ENCODE data around the gene DHTKD1.
"Not testable (repeated sequence)": the region's sequence is repeated elsewhere in the genome, so short reads cannot be mapped to it uniquely, and the experiment has no call there.

Gene DHTKD1

GRCh38 chr10:12088919-12089318 lies 20.2 kb downstream of the DHTKD1 start:
- H3K36me3 Mint-ChIP-seq (ENCODE audit: insufficient read depth): peaks cover 44% of the 10 kb centered on the region
- no peak overlapping the region for H3K27ac Mint-ChIP-seq

GRCh38 chr10:12091421-12091820 lies 22.7 kb downstream of the DHTKD1 start:
- H3K4me3 Mint-ChIP-seq: no peak overlapping the region
- no peak for DNase-seq
- peaks cover 44% of the 10 kb centered on the region for H3K36me3 Mint-ChIP-seq (ENCODE audit: insufficient read depth)

More at GRCh38 chr10:12088919-12089318, 20.2 kb downstream of the DHTKD1 start:
- Mint-ChIP-seq H3K27me3 (no peaks in the 10 kb centered on the region), H3K9me3 (no peaks in the 10 kb centered on the region), H3K4me3 (no peak overlapping the region), H3K4me1 (ENCODE audit: low read depth in 2 of 2) (no peaks in the 10 kb centered on the region)
- ATAC-seq (replicated peaks) (no peak), DNase-seq (no peak)

GRCh38 chr10:12097361-12097760 lies 28.6 kb downstream of the DHTKD1 start:
- not testable (repeated sequence) for H3K4me1 Mint-ChIP-seq (ENCODE audit: low read depth in 2 of 2); ATAC-seq (replicated peaks); DNase-seq; H3K4me3 Mint-ChIP-seq; H3K27ac Mint-ChIP-seq; H3K27me3 Mint-ChIP-seq; H3K9me3 Mint-ChIP-seq
- peaks cover 36% of the 10 kb centered on the region for H3K36me3 Mint-ChIP-seq (ENCODE audit: insufficient read depth)

More at GRCh38 chr10:12091421-12091820, 22.7 kb downstream of the DHTKD1 start:
- Mint-ChIP-seq H3K9me3 (no peaks in the 10 kb centered on the region), H3K27ac (no peak overlapping the region), H3K27me3 (no peaks in the 10 kb centered on the region), H3K4me1 (ENCODE audit: low read depth in 2 of 2) (no peaks in the 10 kb centered on the region)
- no peak for ATAC-seq (replicated peaks)

DNA sequence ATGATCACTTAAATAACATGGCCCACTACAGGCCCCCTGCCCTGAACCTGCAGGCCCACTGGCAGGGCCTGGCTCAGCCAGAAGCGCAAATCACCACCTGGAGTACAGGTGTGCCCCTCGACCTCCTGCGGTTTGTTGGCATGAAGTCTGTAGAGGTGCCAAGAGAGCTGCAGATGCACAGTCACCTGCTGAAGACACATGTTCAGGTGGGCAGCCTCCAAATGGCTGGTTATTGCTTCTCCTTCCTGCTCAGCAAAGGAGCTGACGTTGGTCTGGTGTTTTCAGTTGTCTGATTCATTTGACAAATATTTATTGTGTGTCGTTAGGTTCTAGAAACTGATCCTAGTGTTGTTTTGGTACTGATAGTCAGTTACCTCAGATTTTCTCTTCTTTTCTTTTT lies 29.0 kb downstream of the DHTKD1 start:
- Mint-ChIP-seq H3K27ac (no peak overlapping the region), H3K4me1 (ENCODE audit: low read depth in 2 of 2) (peaks cover 0 to 3% of the 10 kb centered on the region in 2 donors), H3K4me3 (no peak overlapping the region), H3K36me3 (ENCODE audit: insufficient read depth) (peaks cover 35% of the 10 kb centered on the region), H3K9me3 (no peaks in the 10 kb centered on the region), H3K27me3 (no peaks in the 10 kb centered on the region)
- no peak for ATAC-seq (replicated peaks)
- DNase-seq: no peak

DNA sequence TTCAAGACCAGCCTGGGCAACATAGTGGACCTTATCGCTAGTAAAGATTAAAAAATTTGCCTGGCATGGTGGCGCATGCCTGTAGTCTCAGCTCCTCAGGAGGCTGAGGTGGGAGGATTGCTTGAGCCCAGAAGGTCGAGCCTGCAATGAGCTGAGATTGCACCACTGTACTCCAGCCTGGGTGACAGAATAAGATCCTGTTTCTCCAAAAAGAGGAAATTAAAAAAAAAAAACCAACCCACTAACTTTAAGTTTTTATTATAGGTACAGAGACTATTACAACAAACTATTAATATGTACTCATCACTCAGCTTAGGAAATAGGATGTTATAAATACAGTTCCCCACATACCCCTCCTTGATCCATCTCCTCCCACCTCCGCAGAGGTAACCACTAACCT lies 30.2 kb downstream of the DHTKD1 start:
- DNase-seq: no peak
- ATAC-seq (replicated peaks): no peak

GRCh38 chr10:12103802-12104201 lies 35.0 kb downstream of the DHTKD1 start:
- peak overlapping the region in 1 of 2 donors; percentile 8 for H3K27ac Mint-ChIP-seq
- H3K36me3 Mint-ChIP-seq (ENCODE audit: insufficient read depth): peaks cover 50% of the 10 kb centered on the region
- H3K27me3 Mint-ChIP-seq: no peaks in the 10 kb centered on the region
- ATAC-seq (replicated peaks) (no peak), DNase-seq (no peak)
- H3K4me3 Mint-ChIP-seq: no peak overlapping the region
- H3K9me3 Mint-ChIP-seq: no peaks in the 10 kb centered on the region
- no peaks in the 10 kb centered on the region for H3K4me1 Mint-ChIP-seq (ENCODE audit: low read depth in 2 of 2)

More for the DNA sequence above, 30.2 kb downstream of the DHTKD1 start:
- H3K9me3 Mint-ChIP-seq: no peaks in the 10 kb centered on the region
- peaks cover 32% of the 10 kb centered on the region for H3K36me3 Mint-ChIP-seq (ENCODE audit: insufficient read depth)
- no peak overlapping the region for H3K4me3 Mint-ChIP-seq
- peaks cover 0 to 3% of the 10 kb centered on the region in 2 donors for H3K4me1 Mint-ChIP-seq (ENCODE audit: low read depth in 2 of 2)
- H3K27ac Mint-ChIP-seq: no peak overlapping the region
- H3K27me3 Mint-ChIP-seq: no peaks in the 10 kb centered on the region

DNA sequence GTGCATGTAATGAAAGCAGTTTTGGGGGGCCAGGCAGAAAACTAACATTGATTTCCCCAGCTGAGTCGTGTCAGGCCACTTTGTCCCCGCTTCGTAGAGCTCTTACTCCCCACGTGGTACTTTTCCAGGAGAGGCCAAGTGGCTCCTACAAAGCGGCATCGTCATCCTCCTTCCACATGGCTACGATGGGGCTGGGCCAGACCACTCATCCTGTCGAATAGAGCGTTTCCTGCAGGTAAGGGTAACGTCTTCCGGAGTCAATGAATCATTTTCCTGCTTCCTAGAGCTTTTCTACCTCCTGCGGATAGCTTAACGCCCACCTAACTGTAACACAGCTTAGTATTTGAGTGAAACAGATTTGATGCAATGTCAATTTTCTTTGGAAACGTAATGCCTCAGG lies 39.0 kb downstream of the DHTKD1 start:
- no peak overlapping the region for H3K4me3 Mint-ChIP-seq
- DNase-seq: no peak

GRCh38 chr10:12109286-12109685 lies 40.5 kb downstream of the DHTKD1 start:
- Mint-ChIP-seq H3K9me3 (no peaks in the 10 kb centered on the region), H3K27me3 (no peaks in the 10 kb centered on the region), H3K36me3 (ENCODE audit: insufficient read depth) (peaks cover 33% of the 10 kb centered on the region), H3K27ac (no peak overlapping the region), H3K4me3 (no peak overlapping the region), H3K4me1 (ENCODE audit: low read depth in 2 of 2) (no peaks in the 10 kb centered on the region)
- DNase-seq (no peak), ATAC-seq (replicated peaks) (no peak)

More for the DNA sequence above, 39.0 kb downstream of the DHTKD1 start:
- H3K27me3 Mint-ChIP-seq: no peaks in the 10 kb centered on the region
- no peaks in the 10 kb centered on the region for H3K9me3 Mint-ChIP-seq
- peaks cover 27% of the 10 kb centered on the region for H3K36me3 Mint-ChIP-seq (ENCODE audit: insufficient read depth)
- no peak for ATAC-seq (replicated peaks)
- no peak overlapping the region for H3K27ac Mint-ChIP-seq
- no peaks in the 10 kb centered on the region for H3K4me1 Mint-ChIP-seq (ENCODE audit: low read depth in 2 of 2)

DNA sequence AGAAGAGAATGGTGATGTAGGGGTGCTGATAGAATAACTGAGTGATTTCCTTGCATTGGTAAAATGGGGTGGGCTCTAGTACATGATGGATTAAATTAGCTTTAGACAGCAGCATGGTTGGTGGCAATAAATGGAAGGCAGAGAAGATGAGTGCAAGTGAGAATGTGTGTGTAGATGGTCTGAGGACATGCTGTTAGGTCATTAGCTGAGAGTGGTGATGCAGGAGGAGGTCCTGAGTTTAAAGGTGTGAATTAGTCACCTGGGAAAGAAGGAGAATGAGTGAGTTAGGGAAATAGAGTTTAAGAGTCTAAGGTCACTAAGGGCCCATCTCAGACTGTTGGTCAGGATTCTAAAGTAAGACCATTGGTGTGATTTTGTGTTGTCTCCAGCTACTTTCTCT lies 42.8 kb downstream of the DHTKD1 start:
- Mint-ChIP-seq H3K4me1 (ENCODE audit: low read depth in 2 of 2) (no peaks in the 10 kb centered on the region), H3K9me3 (no peaks in the 10 kb centered on the region), H3K36me3 (ENCODE audit: insufficient read depth) (peaks cover 20% of the 10 kb centered on the region), H3K4me3 (no peak overlapping the region), H3K27me3 (no peaks in the 10 kb centered on the region), H3K27ac (no peak overlapping the region)
- ATAC-seq (replicated peaks) (no peak), DNase-seq (no peak)

DNA sequence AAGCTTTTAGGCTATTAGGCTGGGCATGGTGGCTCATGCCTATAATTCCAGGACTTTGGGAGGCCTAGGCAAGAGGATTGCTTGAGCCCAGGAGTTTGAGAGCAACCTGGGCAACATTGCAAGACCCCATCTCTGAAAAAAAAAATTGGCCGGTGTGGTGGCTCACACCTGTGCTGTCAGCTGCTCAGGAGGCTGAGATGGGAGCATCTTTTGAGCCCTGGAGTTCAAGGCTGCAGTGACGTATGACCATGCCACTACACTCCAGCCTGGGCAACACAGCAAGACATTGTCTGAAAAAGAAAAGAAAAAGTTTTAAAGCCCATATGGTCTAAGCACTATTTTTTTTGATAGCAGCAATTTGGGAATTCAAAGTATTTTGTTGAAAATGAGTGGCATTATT lies 44.9 kb downstream of the DHTKD1 start:
- Mint-ChIP-seq H3K4me3 (no peak overlapping the region), H3K27me3 (no peaks in the 10 kb centered on the region), H3K27ac (peak overlapping the region in 1 of 2 donors; percentile 65), H3K36me3 (ENCODE audit: insufficient read depth) (peaks cover 14% of the 10 kb centered on the region), H3K9me3 (no peaks in the 10 kb centered on the region), H3K4me1 (ENCODE audit: low read depth in 2 of 2) (no peaks in the 10 kb centered on the region)
- DNase-seq (no peak), ATAC-seq (replicated peaks) (no peak)

GRCh38 chr10:12121673-12122072 lies 52.9 kb downstream of the DHTKD1 start:
- Mint-ChIP-seq H3K9me3 (no peaks in the 10 kb centered on the region), H3K4me3 (no peak overlapping the region), H3K27me3 (no peaks in the 10 kb centered on the region), H3K4me1 (ENCODE audit: low read depth in 2 of 2) (peaks cover 6 to 7% of the 10 kb centered on the region in 2 donors), H3K36me3 (ENCODE audit: insufficient read depth) (peaks cover 27% of the 10 kb centered on the region), H3K27ac (peak overlapping the region in 1 of 2 donors; percentile 90)
- ATAC-seq (replicated peaks): no peak
- no peak for DNase-seq

- Mint-ChIP-seq H3K9me3 (no peaks in the 10 kb centered on the region), H3K4me3 (peak within 1 kb of the TSS; percentile 86 to 88), H3K27ac (peak within 1 kb of the TSS; percentile 55 to 85), H3K36me3 (ENCODE audit: insufficient read depth) (peaks cover 20% of the 10 kb centered on the region), H3K27me3 (no peaks in the 10 kb centered on the region), H3K4me1 (ENCODE audit: low read depth in 2 of 2) (peaks cover 11 to 16% of the 10 kb centered on the region in 2 donors)
- ATAC-seq (replicated peaks) (peak; percentile 89), DNase-seq (peak; percentile 96 to 99 (median 99))
Measured at GRCh38 chr10:12129222-12130111, 60.7 kb downstream of the DHTKD1 start, which contains the start of gene SEC61A2. SEC61A2 (plus strand) TSS chr10:12129677; CDS start chr10:12129788, 111 bp downstream.

DNA sequence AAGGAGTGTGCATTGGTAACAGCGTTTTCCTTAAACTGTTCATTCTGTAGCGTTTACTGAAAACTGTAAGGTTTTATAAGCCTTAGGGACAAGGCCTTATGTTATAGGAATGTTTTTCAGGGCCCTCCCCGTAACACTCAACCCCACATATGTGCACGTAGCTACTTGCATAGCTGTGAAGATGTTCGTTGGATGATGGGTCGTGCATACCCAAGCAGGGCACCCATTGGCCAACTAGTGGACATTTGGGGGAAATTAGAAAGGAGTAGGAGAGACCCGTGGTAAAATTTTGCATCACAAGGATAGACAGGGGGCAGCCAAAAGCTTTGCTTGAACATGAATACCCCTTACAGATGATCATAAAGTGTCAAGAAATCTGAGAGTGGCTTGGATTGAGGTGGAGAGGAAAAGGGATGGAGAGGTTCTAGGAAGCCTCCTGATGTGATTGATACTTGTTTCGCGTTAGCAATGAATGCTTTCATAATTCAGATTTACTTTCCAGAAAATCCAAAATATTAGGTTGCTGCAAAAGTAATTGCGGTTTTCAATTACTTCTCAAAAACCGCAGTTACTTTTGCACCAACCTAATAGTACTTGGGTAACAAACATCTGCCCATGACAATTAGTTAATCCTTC lies 61.6 kb downstream of the DHTKD1 start:
- Mint-ChIP-seq H3K27ac (peak overlapping the region; percentile 55 to 85), H3K4me3 (peak overlapping the region; percentile 86 to 88), H3K4me1 (ENCODE audit: low read depth in 2 of 2) (peaks cover 11 to 16% of the 10 kb centered on the region in 2 donors), H3K36me3 (ENCODE audit: insufficient read depth) (peaks cover 20% of the 10 kb centered on the region), H3K9me3 (no peaks in the 10 kb centered on the region), H3K27me3 (no peaks in the 10 kb centered on the region)
- DNase-seq: peak; percentile 32 to 35 (median 35)
- ATAC-seq (replicated peaks): peak; percentile 26
